GM12864 (cell line): ENCODE data around the gene MAPK8IP3.

Experiments
- DNase-seq: peaks from one replicate; pipeline ENCODE4 v3.0.0-alpha.2; 2011; ENCODE audit warnings: low read depth
- H3K4me3 ChIP-seq: 2 replicates; pipeline ENCODE4 v1.5.1; 2011; ENCODE audit warnings: mild to moderate bottlenecking, low read depth, low read length, control low read depth
- TF ChIP-seq, protein P1 (sequence below): IDR thresholded peaks from 2 replicates; pipeline ENCODE4 v1.5.1; 2011; ENCODE audit warnings: low read depth, mild to moderate bottlenecking, moderate library complexity, low read length, control low read depth, inconsistent platforms; ENCODE audit errors: missing control alignments

Gene MAPK8IP3

DNA sequence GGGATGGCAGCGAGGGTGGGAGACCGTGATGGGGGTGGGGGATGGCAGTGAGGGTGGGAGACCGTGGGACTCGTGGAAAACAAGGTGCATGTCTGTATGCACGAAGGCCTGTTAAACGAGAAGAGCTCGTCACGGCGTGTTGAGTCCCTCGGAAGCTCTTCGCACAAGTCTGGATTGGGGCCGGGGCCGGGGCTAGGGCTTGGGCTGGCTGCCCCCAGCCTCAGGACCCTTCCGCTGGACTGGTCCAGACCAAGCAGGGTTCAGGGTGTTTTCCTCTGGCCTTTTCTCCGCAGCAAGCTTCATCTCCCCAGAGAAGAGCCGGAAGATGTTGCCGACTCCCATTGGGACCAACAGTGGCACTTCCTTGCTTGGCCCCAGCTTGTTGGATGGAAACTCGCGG, 35.6 kb upstream of the MAPK8IP3 start:
- no peak overlapping the region for H3K4me3 ChIP-seq
- no peak for DNase-seq
- TF ChIP-seq, protein P1, sequence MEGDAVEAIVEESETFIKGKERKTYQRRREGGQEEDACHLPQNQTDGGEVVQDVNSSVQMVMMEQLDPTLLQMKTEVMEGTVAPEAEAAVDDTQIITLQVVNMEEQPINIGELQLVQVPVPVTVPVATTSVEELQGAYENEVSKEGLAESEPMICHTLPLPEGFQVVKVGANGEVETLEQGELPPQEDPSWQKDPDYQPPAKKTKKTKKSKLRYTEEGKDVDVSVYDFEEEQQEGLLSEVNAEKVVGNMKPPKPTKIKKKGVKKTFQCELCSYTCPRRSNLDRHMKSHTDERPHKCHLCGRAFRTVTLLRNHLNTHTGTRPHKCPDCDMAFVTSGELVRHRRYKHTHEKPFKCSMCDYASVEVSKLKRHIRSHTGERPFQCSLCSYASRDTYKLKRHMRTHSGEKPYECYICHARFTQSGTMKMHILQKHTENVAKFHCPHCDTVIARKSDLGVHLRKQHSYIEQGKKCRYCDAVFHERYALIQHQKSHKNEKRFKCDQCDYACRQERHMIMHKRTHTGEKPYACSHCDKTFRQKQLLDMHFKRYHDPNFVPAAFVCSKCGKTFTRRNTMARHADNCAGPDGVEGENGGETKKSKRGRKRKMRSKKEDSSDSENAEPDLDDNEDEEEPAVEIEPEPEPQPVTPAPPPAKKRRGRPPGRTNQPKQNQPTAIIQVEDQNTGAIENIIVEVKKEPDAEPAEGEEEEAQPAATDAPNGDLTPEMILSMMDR, result no peak

DNA sequence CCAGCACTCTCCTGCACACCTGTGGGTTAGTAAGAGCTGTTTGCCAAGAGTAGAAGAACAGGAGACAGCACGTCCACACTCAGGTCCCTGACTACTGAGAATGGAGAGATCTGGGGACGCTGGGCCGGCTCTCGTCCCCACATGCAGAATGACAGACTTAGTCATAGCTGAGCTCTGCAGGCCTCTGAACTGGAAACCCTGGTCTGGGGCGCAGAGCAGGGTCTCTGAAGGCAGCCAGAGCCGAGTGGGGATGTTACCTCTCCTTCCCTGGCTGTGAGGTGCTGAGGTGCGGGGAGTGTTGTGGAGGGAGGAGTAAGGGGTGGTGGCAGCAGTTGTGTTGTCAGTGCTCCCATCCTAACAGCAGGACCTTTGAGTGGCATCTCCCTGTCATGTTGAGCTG, 35.1 kb upstream of the MAPK8IP3 start:
- TF ChIP-seq, protein P1, result no peak
- no peak overlapping the region for H3K4me3 ChIP-seq
- DNase-seq, result no peak

- TF ChIP-seq, protein P1, result no peak
- H3K4me3 ChIP-seq, result no peak overlapping the region
Observed at GRCh38 chr16:1673424-1674151, 32.4 kb upstream of the MAPK8IP3 start.

GRCh38 chr16:1674306-1674705, 31.7 kb upstream of the MAPK8IP3 start:
- no peak for DNase-seq
- no peak overlapping the region for H3K4me3 ChIP-seq
- TF ChIP-seq, protein P1, result no peak

More at GRCh38 chr16:1673424-1674151, 32.4 kb upstream of the MAPK8IP3 start:
- DNase-seq, result no peak

DNA sequence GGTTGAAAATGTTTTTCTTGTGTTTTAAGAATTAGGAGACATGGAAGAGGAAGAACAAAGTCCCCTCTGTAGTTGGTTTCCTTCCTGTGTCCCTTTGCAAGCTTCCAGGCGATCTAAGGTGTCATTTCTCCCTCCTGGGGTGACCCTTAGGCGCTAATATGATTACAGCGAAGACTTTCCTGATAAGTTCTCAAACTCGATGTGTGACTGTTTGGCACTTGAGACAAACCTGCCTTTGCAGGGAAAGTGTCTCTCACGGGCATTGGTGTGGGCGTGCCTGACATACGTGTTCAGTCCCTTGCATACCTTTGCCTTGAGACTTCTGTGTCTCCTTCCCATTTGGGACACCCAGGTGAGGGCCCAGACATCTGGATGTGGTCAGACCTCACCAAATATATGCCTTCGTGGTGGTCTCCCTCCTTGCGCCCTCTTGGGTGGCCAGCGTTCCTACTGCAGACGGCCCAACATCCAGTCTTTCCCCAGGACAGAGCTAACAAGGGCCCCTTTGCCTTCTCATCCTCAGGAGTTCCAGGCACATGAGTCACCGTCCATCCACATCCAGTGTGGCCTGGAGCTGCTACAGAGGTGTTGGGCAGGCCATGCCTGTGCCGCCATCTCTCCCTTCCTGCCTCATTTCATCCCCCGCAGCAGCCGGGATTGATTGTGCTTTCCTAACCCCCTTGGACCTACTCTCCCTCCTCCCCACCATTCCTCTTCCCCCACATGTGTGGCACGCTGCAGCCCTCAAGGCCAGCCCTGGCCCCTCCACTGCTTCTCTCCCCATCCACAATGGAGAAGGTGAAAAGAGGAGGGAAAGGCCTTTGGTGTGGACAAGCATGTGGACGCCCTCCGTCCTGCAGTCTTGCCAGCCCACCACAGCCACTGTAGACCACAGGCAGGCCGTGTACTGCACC, 31.0 kb upstream of the MAPK8IP3 start:
- TF ChIP-seq, protein P1, result no peak
- DNase-seq, result no peak
- no peak overlapping the region for H3K4me3 ChIP-seq

DNA sequence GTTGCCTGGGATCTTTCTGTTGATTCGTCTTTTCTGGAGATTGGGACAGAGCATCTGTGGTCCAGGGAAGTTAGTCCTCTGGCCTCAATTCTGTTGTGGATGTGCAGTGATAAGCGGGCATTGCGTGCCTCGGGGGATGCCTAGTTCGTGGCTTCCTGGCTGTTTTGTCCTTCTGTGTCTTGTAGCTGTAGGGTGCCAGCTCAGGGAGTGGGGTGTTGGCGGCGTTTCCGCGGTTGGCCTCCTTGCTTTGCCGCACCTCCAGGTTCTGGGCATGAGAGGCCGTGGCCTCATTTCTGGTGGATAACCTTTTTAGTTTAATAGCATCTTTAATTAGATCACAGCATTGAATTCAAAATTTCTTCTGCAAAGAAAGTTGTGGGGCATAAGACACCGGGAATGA, 29.3 kb upstream of the MAPK8IP3 start:
- no peak for DNase-seq
- TF ChIP-seq, protein P1, result no peak
- H3K4me3 ChIP-seq, result no peak overlapping the region
